GM19328 (cell line): Measurements from ENCODE around the gene IGF2R.
"Not testable (repeated sequence)": the region's sequence is repeated elsewhere in the genome, so short reads cannot be mapped to it uniquely, and the experiment has no call there.

ENCODE experiments used
- ATAC-seq: cut with Tn5 transposase; IDR thresholded peaks from one replicate; pipeline ENCODE4 v1.9.1; 2021; ENCODE audit warnings: mild to moderate bottlenecking, moderate library complexity; ENCODE audit not compliant: unreplicated experiment

The IGF2R gene

GRCh38 chr6:159996626-159997497 is 28.0 kb downstream of the IGF2R start:
- ATAC-seq, result no peak

GRCh38 chr6:159997498-159998101 is 28.7 kb downstream of the IGF2R start:
- no peak for ATAC-seq

GRCh38 chr6:159998538-159998937 is 29.7 kb downstream of the IGF2R start:
- ATAC-seq, result no peak

- no peak for ATAC-seq
Observed at GRCh38 chr6:159999240-159999671, 30.4 kb downstream of the IGF2R start.

GRCh38 chr6:160000280-160000704 is 31.4 kb downstream of the IGF2R start:
- ATAC-seq, result no peak

GRCh38 chr6:160000893-160001427 is 32.1 kb downstream of the IGF2R start:
- ATAC-seq, result not testable (repeated sequence)

- no peak for ATAC-seq
Observed at GRCh38 chr6:160002882-160003281, 34.0 kb downstream of the IGF2R start.

- ATAC-seq, result no peak
Observed at GRCh38 chr6:160004018-160004417, 35.1 kb downstream of the IGF2R start.

- ATAC-seq, result no peak
Observed at GRCh38 chr6:160004419-160005175, 35.7 kb downstream of the IGF2R start.

GRCh38 chr6:160005211-160005610 is 36.3 kb downstream of the IGF2R start:
- no peak for ATAC-seq

- ATAC-seq, result no peak
Observed at GRCh38 chr6:160005861-160006540, 37.1 kb downstream of the IGF2R start.

GRCh38 chr6:160007145-160007544 is 38.3 kb downstream of the IGF2R start:
- ATAC-seq, result no peak

- no peak for ATAC-seq
Observed at GRCh38 chr6:160007611-160008010, 38.7 kb downstream of the IGF2R start.

GRCh38 chr6:160010067-160010466 is 41.2 kb downstream of the IGF2R start:
- ATAC-seq, result no peak

- ATAC-seq, result no peak
Observed at GRCh38 chr6:160013987-160014868, 45.3 kb downstream of the IGF2R start.

- no peak for ATAC-seq
Observed at GRCh38 chr6:160014869-160015182, 45.9 kb downstream of the IGF2R start.

- no peak for ATAC-seq
Observed at GRCh38 chr6:160015778-160016684, 47.1 kb downstream of the IGF2R start.

- no peak for ATAC-seq
Observed at GRCh38 chr6:160022101-160022500, 53.2 kb downstream of the IGF2R start.

GRCh38 chr6:160022793-160023192 is 53.9 kb downstream of the IGF2R start:
- no peak for ATAC-seq
